Fibroblast of lung (primary cell): ENCODE measurements around the gene RAB43. TPM values are rescaled to one million over a fixed set of nuclear protein-coding genes. Genes with fewer than 3 reads are reported as not detected.

Experiments used
- DNase-seq, 2 donors: peaks; one replicate each; pipeline versions ENCODE4 v3.0.0 to v3.0.0-alpha.2; 2010; ENCODE audit warnings: low read depth in 2 of 2
- H2AFZ ChIP-seq: 2 replicates; pipeline ENCODE4 v1.5.1; 2012; ENCODE audit warnings: low read length, control low read depth, inconsistent platforms
- H3K27ac ChIP-seq: 2 replicates; pipeline ENCODE4 v1.5.1; 2011; ENCODE audit warnings: low read length, control low read depth; ENCODE audit not compliant: insufficient read depth
- H3K27me3 ChIP-seq: 2 replicates; pipeline ENCODE4 v1.5.1; 2011; ENCODE audit warnings: mild to moderate bottlenecking, low read length; ENCODE audit not compliant: control insufficient read depth, insufficient read depth
- H3K36me3 ChIP-seq: 2 replicates; pipeline ENCODE4 v1.5.1; 2011; ENCODE audit warnings: low read length; ENCODE audit not compliant: control insufficient read depth, insufficient read depth
- H3K4me1 ChIP-seq: 2 replicates; pipeline ENCODE4 v1.5.1; 2011; ENCODE audit warnings: low read length; ENCODE audit not compliant: control insufficient read depth, insufficient read depth; ENCODE audit errors: extremely low read depth
- H3K4me2 ChIP-seq: 2 replicates; pipeline ENCODE4 v1.5.1; 2011; ENCODE audit warnings: low read length, control low read depth; ENCODE audit not compliant: insufficient read depth; ENCODE audit errors: extremely low read depth
- H3K4me3 ChIP-seq, 4 experiments: fragments of 200-600 bp in 1 of 4; sonication (generic) in 1 of 4; replicated peaks in 1 of 4; 2 replicates each; pipeline ENCODE4 v1.5.1; 2011 to 2016; ENCODE audit warnings: low read length in 4 of 4, low read depth in 3 of 4, mild to moderate bottlenecking in 3 of 4, control low read depth in 2 of 4, inconsistent platforms in 1 of 4, mixed read lengths in 1 of 4; ENCODE audit not compliant: insufficient read depth in 1 of 4; ENCODE audit errors: control extremely low read depth in 1 of 4
- H3K79me2 ChIP-seq: 2 replicates; pipeline ENCODE4 v1.5.1; 2012; ENCODE audit warnings: mild to moderate bottlenecking, low read length, inconsistent platforms; ENCODE audit not compliant: control insufficient read depth, insufficient read depth
- H3K9ac ChIP-seq: 2 replicates; pipeline ENCODE4 v1.5.1; 2011; ENCODE audit warnings: mild to moderate bottlenecking, low read length, control low read depth; ENCODE audit not compliant: insufficient read depth
- H3K9me3 ChIP-seq: 2 replicates; pipeline ENCODE4 v1.5.1; 2012; ENCODE audit warnings: low read depth, low read length; ENCODE audit not compliant: control insufficient read depth, insufficient read depth
- H4K20me1 ChIP-seq: 2 replicates; pipeline ENCODE4 v1.5.1; 2011; ENCODE audit warnings: low read length; ENCODE audit not compliant: control insufficient read depth, insufficient read depth; ENCODE audit errors: extremely low read depth
- CTCF ChIP-seq, 2 donors: IDR thresholded peaks in 1 of 2; conservative IDR thresholded peaks in 1 of 2; 1 replicate in 1 of 2; 2 replicates in 1 of 2; pipeline ENCODE4 v1.5.1; 2011 to 2012; ENCODE audit warnings: low read length in 2 of 2, control low read depth in 1 of 2, inconsistent platforms in 1 of 2, low read depth in 1 of 2, mild to moderate bottlenecking in 1 of 2
- EZH2 ChIP-seq: IDR thresholded peaks from 2 replicates; pipeline ENCODE4 v1.5.1; 2012; ENCODE audit warnings: low read length, control low read depth, mild to moderate bottlenecking; ENCODE audit errors: missing control alignments
- polyA plus RNA-seq, 2 donors: library from polyadenylated mRNA; depleted of rRNA in 1 of 2; stranded (reverse) in 1 of 2; unstranded in 1 of 2; fragments of >200 nt; gene quantifications; 2 replicates each; pipeline ENCODE4 v1.2.1, GENCODE V29; 2011 to 2012; ENCODE audit warnings: missing spikeins in 1 of 2
- total RNA-seq: library from RNA; depleted of rRNA; stranded (reverse); fragments of >200 nt; gene quantifications from 2 replicates; pipeline ENCODE4 v1.2.1, GENCODE V29; 2014

RAB43 gene
- total and polyA plus RNA-seq, 2 donors (not counting 1 experiment from before 2014, with no cell fraction given), result 5.7 to 21.5 TPM

GRCh38 chr3:129131465-129132088 is 10.0 kb upstream of the RAB43 start:
- no peaks in the 10 kb centered on the region for H3K27me3 ChIP-seq
- no peak overlapping the region for H3K4me3 ChIP-seq
- DNase-seq, result no peak
- no peak overlapping the region for H2AFZ ChIP-seq
- H4K20me1 ChIP-seq, result no peaks in the 10 kb centered on the region
- no peak overlapping the region for H3K9ac ChIP-seq
- H3K4me2 ChIP-seq, result no peak overlapping the region
- no peak for TF ChIP-seq CTCF (conservative IDR thresholded peaks at IDR 0.05 in 1 of 2, IDR thresholded peaks at IDR 0.05 in 1 of 2; ENCODE audit: low read depth in 1 of 2, low read length in 2 of 2)
- TF ChIP-seq EZH2, result no peak
- no peaks in the 10 kb centered on the region for H3K9me3 ChIP-seq
- no peaks in the 10 kb centered on the region for H3K79me2 ChIP-seq
- H3K36me3 ChIP-seq, result peaks cover 20% of the 10 kb centered on the region
- H3K4me1 ChIP-seq, result peaks cover 3% of the 10 kb centered on the region
- H3K27ac ChIP-seq, result no peak overlapping the region

- no peak for DNase-seq
- H3K4me3 ChIP-seq, result no peak overlapping the region
- peaks cover 3% of the 10 kb centered on the region for H3K4me1 ChIP-seq
- H3K36me3 ChIP-seq, result peaks cover 20% of the 10 kb centered on the region
- H3K79me2 ChIP-seq, result no peaks in the 10 kb centered on the region
- no peak overlapping the region for H3K4me2 ChIP-seq
- no peak overlapping the region for H3K9ac ChIP-seq
- H3K27ac ChIP-seq, result no peak overlapping the region
- no peak for TF ChIP-seq EZH2
- TF ChIP-seq CTCF (conservative IDR thresholded peaks at IDR 0.05 in 1 of 2, IDR thresholded peaks at IDR 0.05 in 1 of 2; ENCODE audit: low read depth in 1 of 2, low read length in 2 of 2), result no peak
- no peaks in the 10 kb centered on the region for H3K27me3 ChIP-seq
- H3K9me3 ChIP-seq, result no peaks in the 10 kb centered on the region
- H4K20me1 ChIP-seq, result no peaks in the 10 kb centered on the region
- H2AFZ ChIP-seq, result no peak overlapping the region
These were observed 8.7 kb upstream of the RAB43 start for GRCh38 chr3:129130291-129130813.

GRCh38 chr3:129128357-129129155 is 7.0 kb upstream of the RAB43 start:
- no peaks in the 10 kb centered on the region for H3K9me3 ChIP-seq
- no peak for DNase-seq
- H3K79me2 ChIP-seq, result no peaks in the 10 kb centered on the region
- H3K36me3 ChIP-seq, result peaks cover 18% of the 10 kb centered on the region
- H3K4me3 ChIP-seq, result no peak overlapping the region
- H4K20me1 ChIP-seq, result no peaks in the 10 kb centered on the region
- no peak overlapping the region for H3K4me2 ChIP-seq
- peaks cover 4% of the 10 kb centered on the region for H3K4me1 ChIP-seq
- H3K27ac ChIP-seq, result no peak overlapping the region
- no peak overlapping the region for H3K9ac ChIP-seq
- H2AFZ ChIP-seq, result no peak overlapping the region
- TF ChIP-seq CTCF (conservative IDR thresholded peaks at IDR 0.05 in 1 of 2, IDR thresholded peaks at IDR 0.05 in 1 of 2; ENCODE audit: low read depth in 1 of 2, low read length in 2 of 2), result no peak
- no peak for TF ChIP-seq EZH2
- H3K27me3 ChIP-seq, result no peaks in the 10 kb centered on the region
